ENCODE measurements around the gene DPYSL5.
"Not testable (repeated sequence)": the region's sequence is repeated elsewhere in the genome, so short reads cannot be mapped to it uniquely, and the experiment has no call there.

DPYSL5 gene

DNA sequence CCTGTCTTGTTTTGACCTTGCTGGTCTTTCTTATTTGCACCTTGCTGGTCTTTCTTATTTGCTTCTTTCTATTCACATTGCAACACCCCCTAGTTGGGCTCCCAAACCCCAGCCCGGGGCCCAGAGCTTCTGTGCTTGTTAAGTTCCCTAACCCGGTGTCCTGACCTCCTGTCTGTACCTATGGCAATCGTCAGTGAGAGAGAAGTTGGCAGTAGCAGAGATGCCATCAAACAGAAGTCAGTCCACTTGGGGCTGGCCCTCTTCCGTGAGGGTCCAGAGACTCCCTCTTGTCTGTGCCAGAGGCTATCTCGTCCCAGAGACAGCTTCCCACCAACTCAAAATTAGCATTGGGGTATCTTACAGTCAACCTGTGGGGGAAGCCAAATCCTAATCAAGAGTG is 55.7 kb downstream of the DPYSL5 start:
- DNase-seq: no peak

DNA sequence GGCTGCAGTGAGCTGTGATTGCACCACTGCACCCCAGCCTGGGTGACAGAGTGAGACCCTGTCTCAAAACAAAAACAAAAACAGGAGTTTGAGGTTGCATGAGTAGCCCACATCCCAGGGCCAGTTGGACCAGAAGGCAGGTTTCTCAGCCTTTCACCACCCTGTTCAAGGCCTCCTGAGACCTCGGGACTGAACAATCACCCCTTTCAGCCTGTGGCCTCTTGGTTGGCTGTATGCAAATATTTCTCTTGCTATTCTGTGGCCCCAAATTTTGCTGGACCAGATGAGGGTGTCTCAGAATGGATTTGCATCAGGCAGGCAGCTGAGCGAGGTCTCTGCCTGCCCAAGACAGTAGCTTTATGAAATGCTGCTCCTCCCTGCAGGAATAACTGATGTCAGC is 56.9 kb downstream of the DPYSL5 start:
- no peak for DNase-seq

DNA sequence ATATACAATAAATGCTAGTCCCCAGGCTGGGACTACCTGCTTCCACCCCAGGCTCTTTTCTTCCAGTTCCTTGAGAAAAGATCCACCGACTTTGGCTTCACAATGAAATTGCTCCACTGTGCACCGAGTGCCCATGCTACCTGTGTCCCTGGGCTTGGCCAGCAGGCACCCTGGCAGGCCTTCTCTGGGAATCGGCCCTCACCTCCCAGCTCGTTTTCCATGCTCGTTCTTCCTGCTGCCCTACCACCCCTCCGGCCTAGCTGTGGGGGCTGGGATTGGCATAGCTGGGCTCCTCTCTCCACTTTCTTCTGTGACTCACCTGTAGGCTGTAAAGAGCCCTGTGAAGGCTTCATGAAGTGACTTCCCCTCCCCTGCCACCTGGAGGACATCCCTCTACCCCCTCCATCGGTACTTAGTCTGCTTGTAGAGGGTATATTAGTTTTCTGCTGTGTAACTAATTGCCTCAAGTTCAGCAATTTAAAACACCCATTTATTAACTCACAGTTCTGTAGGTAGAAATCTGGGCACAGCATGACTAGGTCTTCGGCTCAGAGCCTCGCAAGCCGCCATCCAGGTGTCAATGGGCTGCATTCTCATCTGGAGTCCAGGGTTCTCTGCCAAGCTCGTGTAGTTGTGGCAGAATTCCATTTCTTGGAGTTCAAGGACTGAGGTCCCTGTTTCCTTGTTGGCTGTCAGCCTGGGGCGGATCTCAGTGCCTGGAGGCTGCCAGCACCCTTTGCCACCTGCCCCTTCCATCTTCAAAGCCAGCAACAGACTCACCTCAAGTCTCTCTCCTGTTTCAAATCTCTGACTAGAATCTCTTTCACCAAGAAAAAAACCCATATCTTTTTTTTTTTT is 57.6 kb downstream of the DPYSL5 start:
- DNase-seq: no peak

DNA sequence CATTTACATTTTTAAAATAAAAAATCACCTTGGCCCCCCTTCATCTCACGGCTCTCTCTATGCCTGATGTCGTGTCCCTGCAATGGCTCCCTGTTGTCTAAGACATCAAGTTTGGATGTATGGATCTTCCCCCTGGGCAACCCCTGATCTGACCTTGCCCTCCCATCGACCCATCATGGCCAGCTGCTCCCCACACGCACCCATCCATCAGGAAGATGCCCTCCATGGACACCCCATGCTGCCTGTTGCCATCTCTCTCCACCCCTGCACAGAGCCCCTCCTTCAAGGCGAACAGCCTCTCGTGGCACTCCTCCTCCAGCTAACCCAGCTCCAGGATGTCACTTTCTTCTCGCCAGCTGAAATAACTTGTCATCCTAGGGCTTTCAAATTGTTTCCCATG is 59.5 kb downstream of the DPYSL5 start:
- DNase-seq: no peak

DNA sequence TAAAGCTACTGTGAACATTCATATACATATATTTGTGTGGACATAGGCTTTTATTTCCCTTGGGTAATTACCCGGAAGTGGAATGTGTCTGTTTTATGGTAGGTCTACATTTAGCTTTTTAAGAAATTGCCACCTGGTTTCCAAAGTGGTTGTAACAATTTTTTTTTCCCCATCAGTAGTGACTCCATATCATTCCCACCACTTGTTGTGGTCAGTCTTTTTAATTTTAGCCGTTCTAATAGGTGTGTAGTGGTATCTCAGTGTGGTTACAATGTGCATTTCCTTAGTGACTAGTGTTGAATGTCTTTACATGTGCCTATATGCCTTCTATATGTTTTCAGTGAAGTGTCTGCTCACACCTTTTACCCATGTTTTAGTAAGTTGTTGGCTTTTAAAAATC is 62.2 kb downstream of the DPYSL5 start:
- no peak for DNase-seq

DNA sequence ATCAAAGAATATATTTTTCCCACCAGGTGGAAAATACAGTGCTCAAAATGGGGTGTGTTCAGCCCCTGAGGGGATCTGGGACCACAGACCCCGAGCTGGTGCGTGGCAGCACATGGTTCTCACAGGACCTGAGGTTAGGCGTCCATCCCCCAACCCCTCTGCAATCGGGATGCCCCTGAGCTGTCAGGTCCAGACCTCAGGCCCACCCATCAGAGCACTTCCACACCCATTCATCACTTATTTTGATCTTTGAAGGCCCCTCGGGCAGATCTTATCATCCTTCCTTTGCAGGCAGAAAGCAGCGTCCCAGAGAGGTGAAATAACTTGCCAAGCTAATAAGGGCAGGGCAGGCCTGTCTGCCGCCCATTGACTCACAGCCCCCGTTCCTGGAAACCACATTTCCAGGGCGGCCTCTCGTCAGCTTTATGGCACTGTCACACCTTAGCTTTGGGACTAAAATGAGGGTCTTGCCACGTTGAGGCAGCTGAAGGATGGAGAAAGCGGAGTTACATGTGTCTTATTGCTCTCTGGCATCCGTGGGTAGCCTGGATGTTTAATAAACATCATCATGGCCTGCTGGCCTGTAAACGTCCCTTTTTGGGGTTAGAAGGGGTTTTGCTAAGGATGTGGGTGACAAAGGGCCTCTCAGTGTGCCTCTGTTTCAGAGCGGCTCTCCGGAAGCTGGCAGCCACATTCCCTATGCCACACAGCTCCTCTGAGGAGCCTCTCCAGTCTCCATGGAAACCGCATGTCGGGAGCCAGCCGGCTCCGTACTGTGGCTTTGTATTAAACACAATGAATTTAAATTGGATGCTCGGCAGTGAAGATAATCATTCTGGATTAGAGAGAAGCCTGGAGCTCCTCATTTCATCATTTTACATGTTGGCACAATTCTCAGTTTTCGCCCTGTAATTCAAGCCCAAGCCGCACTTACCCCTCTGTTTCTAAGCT is 64.3 kb downstream of the DPYSL5 start:
- no peak for DNase-seq

DNA sequence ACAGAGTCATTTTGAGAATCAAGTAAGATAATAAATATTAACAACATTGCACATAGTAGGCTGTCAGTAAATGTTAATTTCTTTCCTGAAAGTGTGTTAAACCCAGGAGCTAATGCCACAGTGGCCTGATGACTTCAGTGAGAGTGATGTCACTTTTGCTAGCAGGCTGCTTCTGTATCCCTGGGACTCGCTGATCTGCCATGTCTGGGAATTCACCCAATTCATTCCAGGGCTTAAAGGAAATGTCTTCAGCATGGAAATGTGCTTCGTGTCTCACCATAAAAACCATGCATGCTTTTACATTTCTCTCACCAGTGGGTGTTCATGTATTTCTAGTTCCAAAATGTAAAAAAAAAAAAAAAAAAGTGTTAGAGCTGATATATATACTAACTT is 65.7 kb downstream of the DPYSL5 start:
- no peak for DNase-seq

DNA sequence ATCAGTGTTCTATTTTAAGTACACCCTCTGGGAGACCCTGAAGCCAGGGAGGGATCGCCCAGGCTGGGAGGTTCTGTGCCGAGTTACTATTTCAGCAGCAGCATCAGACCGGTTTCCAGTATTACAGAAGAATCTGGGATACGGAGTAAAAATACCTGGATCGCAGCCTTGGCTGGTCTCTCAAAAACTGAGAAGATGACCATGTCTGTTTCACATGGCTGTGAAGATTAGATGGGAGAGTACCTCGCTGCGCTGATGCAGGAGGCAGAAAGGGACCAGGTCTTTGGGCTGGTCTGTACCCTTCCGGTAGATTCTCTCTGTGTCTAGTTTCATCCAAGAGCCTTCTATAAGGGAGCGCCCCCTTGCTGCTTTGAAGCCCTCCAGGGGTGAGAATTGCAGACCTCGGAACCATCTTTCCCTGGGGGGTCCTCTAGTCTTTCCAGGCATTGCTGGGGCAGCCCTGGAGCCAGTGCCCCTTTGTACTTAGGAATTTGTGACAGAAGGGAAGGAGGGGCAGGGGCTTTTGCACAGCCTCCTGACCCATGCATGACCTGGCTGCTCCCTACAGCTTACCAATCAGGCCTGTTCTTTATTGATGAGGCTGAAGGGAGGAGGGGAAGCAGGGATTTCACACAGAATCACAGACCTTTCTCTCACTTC is 66.2 kb downstream of the DPYSL5 start:
- no peak for DNase-seq

DNA sequence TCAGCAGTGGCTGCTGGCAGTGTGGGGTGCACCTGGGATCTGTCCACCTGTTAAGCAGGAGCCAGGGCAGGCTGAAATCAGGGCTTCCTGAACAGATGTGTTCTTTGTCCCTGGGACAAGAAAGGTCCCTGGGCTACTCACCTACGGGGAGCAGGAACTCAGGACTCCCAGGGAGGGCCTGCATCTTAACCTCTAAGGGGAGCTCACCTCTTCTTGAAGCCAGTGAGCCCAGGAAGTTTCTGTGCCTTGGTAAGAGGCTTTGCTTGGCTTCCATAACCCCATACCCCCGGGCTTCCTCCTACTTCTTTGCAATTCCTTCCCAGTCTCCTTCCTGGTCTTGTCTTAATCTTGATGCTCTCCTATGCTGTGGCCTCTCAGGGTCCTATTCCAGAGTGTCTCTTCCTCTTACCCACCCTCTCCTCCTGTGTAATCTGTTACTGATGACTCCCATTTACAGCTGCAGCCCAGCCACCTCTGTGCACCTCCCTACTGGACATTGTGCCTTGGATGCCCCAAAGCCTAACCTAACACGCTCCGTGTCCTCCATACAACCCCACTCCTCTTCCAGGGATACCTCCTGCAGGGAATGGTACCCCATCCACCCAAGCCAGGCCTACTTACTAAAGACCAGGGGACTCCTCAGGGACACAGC is 66.9 kb downstream of the DPYSL5 start:
- no peak for DNase-seq

DNA sequence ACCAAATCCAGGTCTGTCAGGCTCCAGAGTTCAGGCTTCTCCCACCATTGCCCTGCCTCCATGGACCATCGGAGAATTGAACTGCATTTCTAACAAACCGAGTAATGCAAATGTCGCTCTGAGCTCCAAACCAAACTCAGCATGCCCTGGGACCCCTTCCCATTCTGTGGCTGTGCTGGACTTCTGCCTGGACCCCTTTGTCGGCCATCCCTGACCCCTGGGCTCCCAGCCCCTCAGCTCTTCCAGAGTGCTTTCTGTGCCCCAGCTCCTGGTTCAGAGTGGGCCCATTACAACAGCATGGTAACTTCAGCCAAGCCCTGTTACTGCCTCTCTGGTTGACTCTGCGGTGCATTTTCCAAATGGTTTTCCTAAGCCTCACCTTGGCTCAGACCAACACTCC is 67.4 kb downstream of the DPYSL5 start:
- no peak for DNase-seq

DNA sequence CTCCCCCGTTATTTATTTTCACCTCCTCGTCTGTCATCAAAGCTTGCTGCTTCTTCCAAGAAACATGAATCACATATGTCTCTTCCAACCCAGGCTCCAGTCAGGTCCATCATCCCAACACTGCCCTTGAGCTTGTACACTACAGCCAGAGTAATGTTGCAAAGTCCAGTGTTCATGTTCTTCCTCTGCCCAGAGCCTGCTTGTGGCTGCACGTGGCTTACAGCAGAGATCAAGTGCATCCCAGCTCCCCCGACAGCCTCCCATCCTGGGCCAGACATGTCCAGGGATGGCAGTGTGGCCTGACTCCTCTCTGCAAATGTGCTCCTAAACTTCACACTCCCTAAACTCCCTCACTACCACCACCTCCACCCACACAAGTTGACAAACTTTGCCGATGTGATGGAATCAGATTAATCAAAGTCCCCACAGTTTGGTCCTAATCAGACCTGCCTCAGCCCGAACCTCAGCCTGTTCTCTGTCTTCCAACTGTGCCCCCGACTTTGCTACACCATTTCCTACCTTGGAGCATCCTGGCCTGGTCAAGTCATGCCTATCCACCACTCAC is 68.3 kb downstream of the DPYSL5 start:
- no peak for DNase-seq

DNA sequence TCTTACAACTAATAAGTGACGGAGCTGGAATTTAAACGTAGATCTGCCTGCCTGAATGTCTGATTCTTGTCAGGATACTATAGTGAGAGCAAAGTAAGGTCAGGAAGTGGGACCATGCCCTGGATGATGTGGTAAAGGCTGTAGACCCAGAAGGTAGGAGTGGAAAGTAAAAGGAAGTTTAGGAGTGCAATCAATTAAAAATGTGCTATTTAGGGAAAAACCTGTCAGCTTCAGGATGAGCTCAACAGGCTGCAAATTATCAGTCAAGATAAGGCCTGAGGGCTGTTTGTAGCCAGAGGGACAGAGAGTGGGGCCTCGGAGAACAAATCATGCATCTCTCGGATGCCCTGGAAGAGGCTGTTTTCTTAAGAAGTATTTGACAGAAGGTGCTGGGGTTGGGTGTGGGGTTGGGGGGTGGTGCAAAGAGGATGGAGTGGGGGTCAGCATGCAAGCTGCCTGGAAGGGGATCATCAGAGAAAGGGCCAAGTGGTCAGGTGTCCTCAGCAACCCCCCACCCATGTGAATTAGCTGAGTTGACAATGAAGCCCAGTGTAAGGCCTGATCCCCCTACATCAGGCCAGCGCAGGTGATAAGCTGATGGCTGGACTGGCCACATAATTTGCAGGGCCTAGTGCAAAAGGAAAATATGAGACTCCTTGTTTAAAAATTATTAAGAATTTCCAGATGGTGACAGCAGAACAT is 69.4 kb downstream of the DPYSL5 start:
- DNase-seq: no peak

DNA sequence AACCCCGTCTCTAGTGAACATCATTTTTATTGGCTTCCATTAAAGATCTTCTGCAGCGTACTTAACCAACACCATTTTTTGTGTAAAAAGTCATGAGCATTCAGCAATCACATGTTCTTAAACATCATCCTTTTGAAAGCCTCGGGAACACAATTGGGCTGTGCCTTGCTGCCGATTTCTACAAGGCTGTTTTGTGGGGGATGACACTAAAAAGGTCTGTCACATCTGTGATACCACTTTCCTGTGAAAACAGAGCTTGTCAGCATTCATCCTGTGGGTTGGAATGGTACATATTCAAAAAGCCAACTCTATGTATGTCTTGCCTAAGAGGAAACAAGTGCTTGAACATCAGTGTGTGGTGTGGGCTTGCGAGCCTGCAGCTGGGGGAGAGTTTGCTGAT is 73.4 kb downstream of the DPYSL5 start:
- DNase-seq: no peak

DNA sequence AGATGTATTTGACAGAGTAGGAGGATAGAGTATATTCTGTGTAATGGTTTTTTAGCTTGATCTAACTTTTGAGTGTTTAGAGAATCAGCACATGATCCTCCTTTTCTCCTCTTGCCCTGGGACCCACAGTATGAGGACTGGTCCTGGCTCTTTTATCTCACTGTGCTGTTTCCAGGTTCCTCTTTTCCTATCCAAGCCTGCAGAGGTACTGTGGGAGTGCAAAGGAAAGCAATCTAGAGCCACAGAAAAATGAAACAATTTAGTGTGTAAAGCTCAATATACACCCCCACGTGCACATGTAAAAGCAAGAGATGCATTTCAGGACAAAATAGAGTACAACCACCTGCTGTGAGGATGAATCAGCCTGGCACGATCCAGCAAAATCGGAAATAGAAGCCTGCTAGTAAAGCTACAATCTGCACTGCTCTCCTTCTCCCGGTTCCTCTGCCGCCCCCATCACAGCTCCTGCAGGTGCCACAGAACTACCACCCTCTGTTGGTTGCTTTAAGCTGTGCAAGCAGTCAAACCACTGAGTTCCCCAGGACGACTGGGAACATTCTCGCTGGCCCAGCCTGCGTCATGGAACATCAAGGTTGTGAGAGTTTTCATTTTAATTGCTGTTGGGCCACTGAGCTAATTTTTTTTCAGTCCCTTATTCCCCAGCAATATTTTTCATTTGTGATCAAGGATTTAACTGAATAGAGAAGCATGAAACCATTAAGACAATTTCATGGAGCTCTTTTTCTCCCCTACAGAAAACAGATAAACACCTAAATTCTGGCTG is 74.7 kb downstream of the DPYSL5 start:
- DNase-seq: peak; percentile 22 to 28

DNA sequence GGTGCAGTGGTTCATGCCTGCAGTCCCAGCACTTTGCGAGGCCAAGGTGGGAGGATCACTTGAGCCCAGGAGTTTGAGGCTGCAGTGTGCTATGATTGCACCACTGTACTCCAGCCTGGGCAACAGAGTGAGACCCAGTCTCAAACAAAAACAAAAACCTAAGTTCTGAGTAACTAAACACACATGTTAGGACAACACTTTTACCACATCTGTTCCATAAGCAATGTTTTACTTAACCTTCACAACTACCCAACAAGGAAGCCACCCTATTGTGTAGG is 75.2 kb downstream of the DPYSL5 start:
- DNase-seq: not testable (repeated sequence)

DNA sequence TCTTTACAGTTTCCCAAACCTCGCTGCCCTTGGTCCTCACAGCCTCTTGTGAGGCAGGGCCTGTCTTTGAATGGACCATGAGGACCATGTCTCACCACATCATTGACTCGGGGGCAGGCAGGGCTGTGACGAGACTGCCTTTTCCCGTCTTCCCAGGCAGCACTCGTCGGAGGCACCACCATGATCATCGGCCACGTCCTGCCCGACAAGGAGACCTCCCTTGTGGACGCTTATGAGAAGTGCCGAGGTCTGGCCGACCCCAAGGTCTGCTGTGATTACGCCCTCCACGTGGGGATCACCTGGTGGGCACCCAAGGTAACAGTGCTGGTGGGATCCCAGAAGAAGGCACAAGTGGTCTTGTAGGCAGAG is 76.8 kb downstream of the DPYSL5 start:
- no peak for DNase-seq

DNA sequence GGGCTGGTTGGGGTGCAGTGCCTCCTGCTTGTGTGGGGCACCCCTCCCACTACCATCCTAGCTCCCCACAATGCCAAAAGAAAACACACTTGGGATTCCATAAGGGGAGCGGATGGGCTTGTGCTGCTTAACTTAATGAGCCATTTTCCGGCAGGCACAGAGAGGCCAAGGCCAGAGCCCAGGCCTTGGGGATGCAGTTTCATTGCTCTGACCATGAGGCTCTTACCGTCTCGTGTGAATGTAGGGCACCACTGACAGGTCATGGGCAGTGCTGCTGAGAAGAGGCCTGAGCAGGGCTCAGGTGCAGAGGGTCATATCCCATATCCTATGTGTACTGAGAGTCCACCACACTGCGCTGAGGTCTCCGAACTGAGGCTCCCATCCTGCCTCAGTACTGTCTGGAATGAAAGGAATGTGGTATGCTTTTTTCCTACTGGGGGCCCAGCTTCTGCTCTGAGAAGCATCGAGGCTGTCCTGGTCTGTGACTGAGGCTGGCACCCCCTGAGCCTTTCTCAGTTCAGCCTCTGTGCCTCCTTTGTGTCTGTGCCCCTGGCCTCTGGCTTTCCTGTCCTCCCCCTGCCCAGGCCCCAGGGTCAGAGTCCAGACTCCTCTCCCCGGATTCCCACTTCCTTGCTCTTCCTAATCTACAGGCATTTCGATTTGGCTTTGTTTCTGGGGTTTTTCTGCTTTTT is 77.3 kb downstream of the DPYSL5 start:
- no peak for DNase-seq

DNA sequence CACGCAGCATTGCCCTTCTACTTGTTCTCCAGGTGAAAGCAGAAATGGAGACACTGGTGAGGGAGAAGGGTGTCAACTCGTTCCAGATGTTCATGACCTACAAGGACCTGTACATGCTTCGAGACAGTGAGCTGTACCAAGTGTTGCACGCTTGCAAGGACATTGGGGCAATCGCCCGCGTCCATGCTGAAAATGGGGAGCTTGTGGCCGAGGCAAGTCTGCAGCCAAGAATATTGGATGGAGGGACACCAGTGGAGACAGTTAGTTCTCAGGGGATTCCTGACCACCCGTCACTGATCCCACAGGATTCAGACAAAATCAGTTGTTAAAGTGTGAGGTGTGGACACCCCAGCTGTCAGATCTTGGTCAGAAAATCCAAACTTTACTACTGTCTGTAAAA is 79.3 kb downstream of the DPYSL5 start:
- DNase-seq: no peak

DNA sequence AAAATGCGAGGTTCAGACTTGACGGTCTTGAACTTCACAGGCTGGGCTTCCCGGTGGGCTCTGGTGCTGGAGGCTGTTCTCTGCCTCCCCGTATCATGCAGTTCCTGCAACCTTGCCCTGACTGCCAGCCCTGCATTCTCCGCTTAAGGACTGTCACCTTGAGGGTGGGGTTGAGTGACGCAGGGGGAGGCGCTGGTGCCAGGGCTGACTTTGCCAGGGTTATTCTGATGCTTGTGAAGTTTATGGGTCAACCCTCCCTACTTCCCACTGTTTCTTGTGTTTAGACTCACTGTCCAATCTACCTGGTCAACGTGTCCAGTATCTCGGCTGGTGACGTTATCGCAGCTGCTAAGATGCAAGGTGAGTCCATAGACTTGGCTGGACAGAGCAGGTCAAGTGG is 85.0 kb downstream of the DPYSL5 start:
- no peak for DNase-seq

DNA sequence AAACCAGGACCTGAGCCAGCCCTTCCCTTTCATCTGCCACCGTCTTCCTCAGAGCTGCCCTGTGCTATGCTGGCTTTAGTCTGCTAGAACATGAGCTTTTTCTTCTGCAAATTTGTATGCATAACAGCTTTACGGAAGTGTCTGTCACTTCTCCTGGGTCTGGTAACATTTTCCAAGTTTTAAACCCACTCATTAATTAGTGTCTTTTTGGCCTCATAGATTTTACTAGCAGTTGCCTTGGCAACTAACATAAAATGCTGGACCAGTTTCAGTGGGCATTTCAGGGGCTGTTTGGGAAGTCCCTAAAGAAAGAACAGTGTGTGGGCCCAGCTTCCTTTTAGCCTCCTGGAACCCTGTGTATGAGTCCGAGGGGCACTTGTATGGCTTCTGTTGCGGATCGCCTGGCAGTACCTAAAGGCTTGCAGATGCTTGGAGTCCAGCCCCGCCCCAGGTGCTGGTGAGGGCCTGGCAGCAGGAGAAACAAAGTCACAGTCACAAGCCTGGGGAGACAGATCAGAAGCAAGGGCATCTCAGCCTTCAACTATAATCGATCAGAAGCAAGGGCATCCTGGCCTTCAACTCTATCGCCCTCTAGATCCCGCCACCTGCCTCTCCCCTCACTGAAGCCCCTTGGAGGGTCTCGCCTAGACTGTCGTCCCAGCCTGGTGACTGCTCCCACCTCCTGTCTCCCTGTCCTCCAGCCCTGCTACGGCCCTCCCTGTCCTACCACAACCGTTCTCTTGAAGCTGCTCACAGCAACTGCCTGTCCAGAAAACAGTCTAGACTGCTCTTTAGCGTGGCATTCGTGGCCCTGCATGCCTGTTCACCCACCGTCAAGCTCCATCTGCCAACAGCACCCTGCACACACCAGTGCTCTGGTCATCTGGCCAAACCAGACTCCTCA is 85.8 kb downstream of the DPYSL5 start:
- DNase-seq: no peak

Measured in stimulated activated CD4-positive, alpha-beta T cell treated with anti-CD3 and anti-CD28 coated beads, Interleukin-2, amount 100 ng/mL, for 48 hours (primary cell).